ENCODE results near the gene DTWD1. TPM values are rescaled to one million over a fixed set of nuclear protein-coding genes. Genes with fewer than 3 reads are reported as not detected.
"Not testable (repeated sequence)": the region's sequence is repeated elsewhere in the genome, so short reads cannot be mapped to it uniquely, and the experiment has no call there.

DTWD1 gene
- total RNA-seq, 1 donor from 2014 or later = 41.2 TPM

DNA sequence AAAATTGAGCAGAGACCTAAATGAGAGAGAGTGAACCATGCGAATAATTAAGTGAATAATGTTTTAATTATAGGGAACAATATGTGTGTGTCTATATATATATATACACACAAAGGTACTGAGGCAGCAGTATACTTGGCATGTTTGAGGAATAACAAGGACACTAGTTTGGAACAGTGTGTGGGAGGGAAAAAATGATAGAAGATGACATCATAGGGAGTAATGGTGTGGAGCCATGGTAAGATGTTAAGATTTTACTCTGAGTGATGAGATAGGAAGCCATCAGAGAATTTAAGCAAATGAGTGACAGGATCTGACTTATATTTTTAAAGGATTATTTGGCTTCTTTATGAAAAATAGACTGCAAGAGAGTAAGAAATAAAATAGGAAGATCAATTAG, 29.1 kb downstream of the DTWD1 start:
- Mint-ChIP-seq H3K27ac (no peak overlapping the region), H3K4me1 (peaks cover 19% of the 10 kb centered on the region), H3K36me3 (peaks cover 13% of the 10 kb centered on the region), H3K27me3 (ENCODE audit: low read depth) (no peaks in the 10 kb centered on the region), H3K9me3 (peaks cover 40% of the 10 kb centered on the region), H3K4me3 (no peak overlapping the region)
- TF ChIP-seq CTCF (IDR thresholded peaks at IDR 0.05; ENCODE audit: unreplicated experiment) = no peak
- no peak for DNase-seq (ENCODE audit: low spot score in 2 of 2, unreplicated experiment in 2 of 2)

GRCh38 chr15:49650676-49651075, 29.8 kb downstream of the DTWD1 start:
- Mint-ChIP-seq H3K4me1 (peaks cover 12% of the 10 kb centered on the region), H3K27me3 (ENCODE audit: low read depth) (no peaks in the 10 kb centered on the region), H3K36me3 (peaks cover 13% of the 10 kb centered on the region), H3K4me3 (no peak overlapping the region), H3K9me3 (peaks cover 47% of the 10 kb centered on the region), H3K27ac (no peak overlapping the region)
- DNase-seq (ENCODE audit: low spot score in 2 of 2, unreplicated experiment in 2 of 2) = no peak
- TF ChIP-seq CTCF (IDR thresholded peaks at IDR 0.05; ENCODE audit: unreplicated experiment) = no peak

DNA sequence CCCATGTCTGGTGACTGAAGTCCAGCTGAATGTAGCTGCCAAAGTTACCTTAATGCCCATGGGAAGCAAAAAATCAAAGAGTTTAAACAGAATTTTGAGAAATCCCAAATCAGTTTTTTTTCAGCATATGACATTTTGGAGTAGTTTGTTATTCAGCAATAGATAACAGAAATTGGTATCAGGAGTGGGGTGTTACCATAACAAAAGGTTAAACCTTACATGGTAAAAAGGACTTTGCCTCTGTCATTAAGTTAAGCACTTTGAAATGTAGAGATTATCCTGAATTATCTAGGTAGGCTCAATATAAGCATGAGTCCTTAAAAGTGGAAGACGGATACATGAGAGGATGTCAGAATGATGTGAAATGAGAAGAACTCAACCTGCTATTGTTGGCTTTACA, 32.1 kb downstream of the DTWD1 start:
- no peak overlapping the region for H3K27ac Mint-ChIP-seq
- H3K4me1 Mint-ChIP-seq = no peaks in the 10 kb centered on the region
- peaks cover 17% of the 10 kb centered on the region for H3K36me3 Mint-ChIP-seq
- DNase-seq (ENCODE audit: low spot score in 2 of 2, unreplicated experiment in 2 of 2) = no peak
- no peak overlapping the region for H3K4me3 Mint-ChIP-seq
- TF ChIP-seq CTCF (IDR thresholded peaks at IDR 0.05; ENCODE audit: unreplicated experiment) = no peak
- H3K27me3 Mint-ChIP-seq (ENCODE audit: low read depth) = no peaks in the 10 kb centered on the region
- H3K9me3 Mint-ChIP-seq = peaks cover 55% of the 10 kb centered on the region

GRCh38 chr15:49656734-49657133, 35.9 kb downstream of the DTWD1 start:
- H3K4me1 Mint-ChIP-seq = no peaks in the 10 kb centered on the region
- DNase-seq (ENCODE audit: low spot score in 2 of 2, unreplicated experiment in 2 of 2) = no peak
- TF ChIP-seq CTCF (IDR thresholded peaks at IDR 0.05; ENCODE audit: unreplicated experiment) = no peak
- peaks cover 21% of the 10 kb centered on the region for H3K36me3 Mint-ChIP-seq
- peaks cover 51% of the 10 kb centered on the region for H3K9me3 Mint-ChIP-seq
- H3K27me3 Mint-ChIP-seq (ENCODE audit: low read depth) = no peaks in the 10 kb centered on the region
- no peak overlapping the region for H3K27ac Mint-ChIP-seq
- no peak overlapping the region for H3K4me3 Mint-ChIP-seq

DNA sequence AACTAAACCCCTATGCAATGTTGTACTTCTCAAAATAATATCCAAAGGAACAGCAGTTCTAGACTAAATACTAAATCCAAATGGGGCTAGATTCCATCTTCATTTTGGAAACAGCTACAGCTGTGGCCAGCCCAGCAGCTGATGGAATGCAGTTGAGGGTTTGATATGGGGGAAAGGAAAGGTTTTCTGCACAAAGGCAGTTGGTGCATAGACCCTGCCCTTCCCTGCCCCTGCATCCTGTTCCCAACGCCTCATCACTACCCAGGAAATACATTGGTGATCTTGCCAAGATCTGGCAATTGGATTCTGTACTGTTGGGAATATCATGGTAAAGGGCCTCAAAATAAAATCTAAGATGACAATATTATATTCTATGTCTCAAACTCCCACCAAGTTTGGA, 43.9 kb downstream of the DTWD1 start:
- TF ChIP-seq CTCF (IDR thresholded peaks at IDR 0.05; ENCODE audit: unreplicated experiment) = no peak
- H3K4me3 Mint-ChIP-seq = no peak overlapping the region
- no peaks in the 10 kb centered on the region for H3K27me3 Mint-ChIP-seq (ENCODE audit: low read depth)

DNA sequence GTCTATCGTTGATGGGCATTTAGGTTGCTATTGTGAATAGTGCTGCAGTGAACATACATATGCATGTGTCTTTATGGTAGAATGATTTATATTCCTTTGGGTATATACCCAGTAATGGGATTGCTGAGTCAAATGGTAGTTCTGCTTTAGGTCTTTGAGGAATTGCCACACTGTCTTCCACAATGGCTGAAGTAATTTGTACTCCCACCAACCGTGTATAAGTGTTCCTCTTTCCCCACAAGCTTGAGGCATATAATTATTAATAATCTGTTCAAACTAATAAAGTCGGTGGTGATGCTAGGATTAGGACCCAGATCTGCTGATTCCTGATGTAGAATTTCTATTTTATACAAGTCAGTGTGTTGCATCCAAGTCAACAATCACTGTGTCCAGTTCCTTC, 45.6 kb downstream of the DTWD1 start:
- not testable (repeated sequence) for H3K27me3 Mint-ChIP-seq (ENCODE audit: low read depth); H3K4me3 Mint-ChIP-seq; H3K27ac Mint-ChIP-seq; DNase-seq (ENCODE audit: low spot score in 2 of 2, unreplicated experiment in 2 of 2); H3K4me1 Mint-ChIP-seq; H3K36me3 Mint-ChIP-seq; H3K9me3 Mint-ChIP-seq

More for the DNA sequence above, 43.9 kb downstream of the DTWD1 start:
- DNase-seq (ENCODE audit: low spot score in 2 of 2, unreplicated experiment in 2 of 2) = no peak
- Mint-ChIP-seq H3K9me3 (no peaks in the 10 kb centered on the region), H3K27ac (no peak overlapping the region), H3K36me3 (no peaks in the 10 kb centered on the region), H3K4me1 (no peaks in the 10 kb centered on the region)
